Heart right ventricle (tissue), 16 donors: ENCODE results near the gene PRDM15. TPM values are rescaled to one million over a fixed set of nuclear protein-coding genes. Genes with fewer than 3 reads are reported as not detected.
"Not testable (repeated sequence)": the region's sequence is repeated elsewhere in the genome, so short reads cannot be mapped to it uniquely, and the experiment has no call there.

Experiments used
- ATAC-seq, 8 donors: fragments of 200-7000 bp; cut with Tn5 transposase; one replicate each; pipeline ENCODE4 v1.9.1; 2020; ENCODE audit warnings: mild to moderate bottlenecking in 8 of 8, moderate library complexity in 8 of 8, moderate number of reproducible peaks in 1 of 8
- DNase-seq, 2 donors: peaks; one replicate each; pipeline ENCODE4 v3.0.0-alpha.2; 2020
- H3K27ac ChIP-seq, 10 donors: fragments of 200-600 bp; sonication (generic) in 2 of 10; one replicate each; pipeline versions ENCODE4 v1.5.0 to v1.8.0; 2020 to 2022; ENCODE audit warnings: mild to moderate bottlenecking in 3 of 10
- H3K27me3 ChIP-seq, 7 donors: fragments of 200-600 bp; one replicate each; pipeline ENCODE4 v1.8.0; 2021 to 2022; ENCODE audit warnings: mild to moderate bottlenecking in 2 of 7
- H3K36me3 ChIP-seq, 9 donors: fragments of 200-600 bp; sonication (generic) in 1 of 9; one replicate each; pipeline versions ENCODE4 v1.5.0 to v1.8.0; 2020 to 2022; ENCODE audit warnings: mild to moderate bottlenecking in 2 of 9
- H3K4me1 ChIP-seq, 9 donors: fragments of 200-600 bp; sonication (generic) in 1 of 9; one replicate each; pipeline versions ENCODE4 v1.5.0 to v1.8.0; 2020 to 2022; ENCODE audit warnings: mild to moderate bottlenecking in 4 of 9
- H3K4me3 ChIP-seq, 10 donors: fragments of 200-600 bp; sonication (generic) in 2 of 10; one replicate each; pipeline versions ENCODE4 v1.5.0 to v1.8.0; 2020 to 2022; ENCODE audit warnings: mild to moderate bottlenecking in 7 of 10, moderate library complexity in 2 of 10
- H3K9me3 ChIP-seq, 11 donors: fragments of 200-600 bp in 10 of 11; sonication (generic) in 2 of 11; one replicate each; pipeline versions ENCODE4 v1.5.0 to v1.8.0; 2013 to 2022; ENCODE audit warnings: mild to moderate bottlenecking in 2 of 11, control low read depth in 1 of 11, moderate library complexity in 1 of 11
- WGBS, 2 donors: extraction: QIAGEN DNeasy Blood & Tissue Kit; methylation state at CpG; one replicate each; pipeline ENCODE4 v1.1.7; 2013; ENCODE audit warnings: inconsistent platforms in 1 of 2; 5-methylcytosine and 5-hydroxymethylcytosine counted together
- intact Hi-C, 10 donors: fragments of 100-400 bp; cut with DNase I; formaldehyde crosslinking; loops; one replicate each; pipeline versions ENCODE4 v1.11.1 to v1.14.2; 2022
- polyA plus RNA-seq, 2 donors: library from polyadenylated mRNA; stranded (reverse); fragments of 200-250 nt; gene quantifications; one replicate each; pipeline ENCODE4 v1.2.3, GENCODE V29; 2013
- total RNA-seq, 10 donors: library from RNA; stranded (reverse); fragmentation: NEBNext Ultra II Directional in 3 of 10; extraction: Animal tissue kit (Norgen Biotek cat#: 25700) in 3 of 10; gene quantifications; one replicate each; pipeline versions ENCODE4 v1.2.1 to v1.2.4, GENCODE V29; 2021 to 2023
- TF ChIP-seq, protein P1 (sequence below), 9 donors: fragments of 200-600 bp; sonication (generic) in 2 of 9; IDR thresholded peaks; one replicate each; pipeline versions ENCODE4 v1.5.0 to v1.8.0; 2021 to 2022; ENCODE audit warnings: antibody characterized with exemption in 9 of 9, mild to moderate bottlenecking in 5 of 9, moderate library complexity in 1 of 9
- donor health status: Arrhythmogenic right ventricular cardiomyopathy.
- donor health status: ischemic (EF 13 %, LVEDD 7.1; RV severe dilation, severe dysfunction).
- donor health status: healthy with polysubstance abuse.
- donor health status: DM: no; HTN: yes; CAD: no.
- donor health status: DM: no; HTN: no; CAD: no.
- donor health status: ischemic (EF 25% LVEDD 6.9; RV normal size, moderate dysfunction).
- donor health status: ischemic (EF 25% LVEDD 5.7; RV mildly dilated, moderate dysfunction).
- donor health status: healthy.
- donor health status: DM: yes; HTN: yes; CAD: no.
- donor health status: Ischemic cardiomyopathy.
- donor health status: ischemic (EF 35%, LVEDD 5.7; RV mildly dilated, moderate dysfunction).
- donor health status: nonischemic (EF 11% LVEDD 7.7; RV severe dilation, severe dysfunction).
- donor health status: DM: yes; HTN: yes; CAD: no.
- donor health status: PGD.
- donor health status: ischemic (EF 29% LVEDD 5.4; RV normal size, mild dysfunction).
- donor health status: nonischemic (EF 23%, LVEDD 6.1; RV moderate dilation, normal function).

The PRDM15 gene
- total and polyA plus RNA-seq, 12 donors, result 1.0 to 5.8 (median 3.2) TPM

DNA sequence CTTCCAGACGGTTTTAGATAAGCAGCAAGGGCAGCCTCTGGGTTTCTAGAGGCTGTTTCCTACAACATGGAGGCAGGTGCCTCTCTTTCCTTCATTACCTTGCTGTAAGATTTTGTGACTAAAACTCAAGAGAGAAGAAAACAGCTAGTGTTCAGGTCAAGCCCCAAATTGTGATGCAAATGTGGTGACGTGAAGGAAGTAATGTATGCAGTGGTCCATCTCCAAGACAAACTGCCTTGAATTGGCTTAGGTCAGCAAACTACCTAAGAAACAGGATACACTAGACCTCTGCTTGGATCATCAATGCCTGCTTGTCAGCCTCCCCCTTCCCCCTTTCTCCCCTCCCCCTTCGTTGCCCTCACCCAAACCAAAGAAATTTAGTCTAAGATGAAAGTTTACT, 83.4 kb downstream of the PRDM15 start:
- Histone ChIP-seq H3K4me3 (no peak overlapping the region), H3K27me3 (peaks cover 0 to 17% (median 4%) of the 10 kb centered on the region in 7 donors), H3K27ac (no peak overlapping the region), H3K36me3 (peaks cover 0 to 30% (median 0%) of the 10 kb centered on the region in 9 donors), H3K4me1 (no peaks in the 10 kb centered on the region), H3K9me3 (peaks cover 0 to 27% (median 12%) of the 10 kb centered on the region in 11 donors)
- no peak for ATAC-seq
- TF ChIP-seq, protein P1, sequence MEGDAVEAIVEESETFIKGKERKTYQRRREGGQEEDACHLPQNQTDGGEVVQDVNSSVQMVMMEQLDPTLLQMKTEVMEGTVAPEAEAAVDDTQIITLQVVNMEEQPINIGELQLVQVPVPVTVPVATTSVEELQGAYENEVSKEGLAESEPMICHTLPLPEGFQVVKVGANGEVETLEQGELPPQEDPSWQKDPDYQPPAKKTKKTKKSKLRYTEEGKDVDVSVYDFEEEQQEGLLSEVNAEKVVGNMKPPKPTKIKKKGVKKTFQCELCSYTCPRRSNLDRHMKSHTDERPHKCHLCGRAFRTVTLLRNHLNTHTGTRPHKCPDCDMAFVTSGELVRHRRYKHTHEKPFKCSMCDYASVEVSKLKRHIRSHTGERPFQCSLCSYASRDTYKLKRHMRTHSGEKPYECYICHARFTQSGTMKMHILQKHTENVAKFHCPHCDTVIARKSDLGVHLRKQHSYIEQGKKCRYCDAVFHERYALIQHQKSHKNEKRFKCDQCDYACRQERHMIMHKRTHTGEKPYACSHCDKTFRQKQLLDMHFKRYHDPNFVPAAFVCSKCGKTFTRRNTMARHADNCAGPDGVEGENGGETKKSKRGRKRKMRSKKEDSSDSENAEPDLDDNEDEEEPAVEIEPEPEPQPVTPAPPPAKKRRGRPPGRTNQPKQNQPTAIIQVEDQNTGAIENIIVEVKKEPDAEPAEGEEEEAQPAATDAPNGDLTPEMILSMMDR (IDR thresholded peaks at IDR 0.05), result no peak
- intact Hi-C loops, result no loop called here
- DNase-seq, result no peak
- WGBS, 2 donors, result 63 to 69% methylated on average over 3 of the region's 3 CpGs

DNA sequence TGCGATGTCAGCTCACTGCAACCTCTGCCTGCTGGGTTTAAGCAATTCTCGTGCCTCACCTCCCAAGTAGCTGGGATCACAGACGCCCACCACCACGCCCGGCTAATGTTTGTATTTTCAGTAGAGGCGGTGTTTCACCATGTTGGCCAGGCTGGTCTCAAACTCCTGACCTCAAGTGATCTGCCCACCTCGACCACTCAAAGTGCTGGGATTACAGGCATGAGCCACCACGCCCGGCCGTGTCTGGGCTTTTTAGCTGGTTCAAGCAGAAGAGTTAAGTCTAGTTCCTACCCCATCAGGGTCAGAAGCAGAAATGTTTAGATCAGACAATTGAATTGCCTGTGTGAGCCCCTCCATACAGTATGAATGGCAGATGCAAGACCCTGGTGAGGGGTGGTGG, 84.5 kb downstream of the PRDM15 start:
- no peaks in the 10 kb centered on the region for H3K4me1 ChIP-seq
- H3K4me3 ChIP-seq, result no peak overlapping the region
- TF ChIP-seq, protein P1 (IDR thresholded peaks at IDR 0.05), result no peak
- H3K27ac ChIP-seq, result no peak overlapping the region
- H3K9me3 ChIP-seq, result peaks cover 0 to 27% (median 12%) of the 10 kb centered on the region in 11 donors
- peaks cover 0 to 17% (median 4%) of the 10 kb centered on the region in 7 donors for H3K27me3 ChIP-seq
- intact Hi-C loops, result no loop called here
- H3K36me3 ChIP-seq, result peaks cover 0 to 19% (median 0%) of the 10 kb centered on the region in 9 donors
- DNase-seq (no peak), ATAC-seq (no peak)
- 94% methylated on average over 10 of the region's 10 CpGs for WGBS, 2 donors

DNA sequence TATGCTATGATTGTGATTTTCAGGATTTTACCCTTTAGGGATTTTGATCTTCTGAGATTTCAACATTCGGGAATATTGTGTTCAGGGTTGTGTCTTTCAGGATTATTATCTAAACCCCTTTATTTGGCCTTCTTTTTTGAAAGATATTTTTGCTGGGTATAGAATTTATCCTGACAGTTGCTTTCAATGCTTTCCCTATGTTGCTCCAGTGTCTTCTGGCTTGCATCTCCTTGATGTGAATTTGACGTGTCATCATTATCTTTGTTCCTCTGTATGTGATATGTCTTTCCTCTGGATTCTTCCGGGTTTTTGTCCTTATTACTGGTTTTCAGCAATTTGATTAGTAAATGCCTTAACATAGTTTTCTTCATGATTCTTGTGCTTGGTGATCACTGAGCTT, 86.4 kb downstream of the PRDM15 start:
- WGBS, 2 donors, result 89 to 93% methylated on average over 3 of the region's 3 CpGs
- Histone ChIP-seq H3K27me3 (peaks cover 0 to 17% (median 7%) of the 10 kb centered on the region in 7 donors), H3K9me3 (peaks cover 0 to 27% (median 12%) of the 10 kb centered on the region in 11 donors), H3K4me1 (no peaks in the 10 kb centered on the region), H3K27ac (no peak overlapping the region), H3K36me3 (peaks cover 0 to under 1% (median 0%) of the 10 kb centered on the region in 9 donors), H3K4me3 (no peak overlapping the region)
- intact Hi-C loops, result no loop called here
- ATAC-seq, result no peak
- TF ChIP-seq, protein P1 (IDR thresholded peaks at IDR 0.05), result no peak
- DNase-seq, result no peak

DNA sequence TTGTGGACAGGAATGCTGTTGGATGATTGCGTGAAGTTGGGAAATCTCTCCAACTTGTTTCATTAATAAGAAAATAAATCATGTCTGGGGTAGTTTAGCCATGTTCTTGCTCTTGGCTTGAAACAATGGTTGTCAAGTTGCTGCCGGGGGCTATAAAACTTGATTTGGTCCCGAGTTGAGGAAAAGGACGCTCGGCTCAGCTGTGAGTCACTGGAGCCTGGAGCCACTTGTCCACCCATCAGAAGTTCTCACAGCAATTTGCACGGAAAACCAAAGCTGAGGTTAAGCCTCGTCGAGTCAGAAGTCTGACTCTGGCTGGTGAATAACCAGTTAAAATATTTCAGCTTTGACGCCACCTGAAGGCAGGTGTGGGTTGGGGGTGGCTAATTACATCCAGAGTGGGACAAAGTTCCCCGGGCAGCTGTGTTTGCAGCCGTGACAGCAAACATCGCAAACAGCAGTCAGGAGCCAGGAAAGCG, 92.6 kb downstream of the PRDM15 start:
- WGBS, 2 donors, result 74 to 78% methylated on average over 13 of the region's 13 CpGs
- H3K27ac ChIP-seq, result no peak overlapping the region
- DNase-seq (no peak), ATAC-seq (no peak)
- H3K36me3 ChIP-seq, result no peaks in the 10 kb centered on the region
- H3K4me3 ChIP-seq, result no peak overlapping the region
- TF ChIP-seq, protein P1 (IDR thresholded peaks at IDR 0.05), result no peak
- H3K4me1 ChIP-seq, result no peaks in the 10 kb centered on the region
- peaks cover 0 to 50% (median 42%) of the 10 kb centered on the region in 7 donors for H3K27me3 ChIP-seq
- intact Hi-C loops, result loop anchor here in 1 of 10 donors (10.0 kb wide), 1 partner anchor 502 kb away; no protein-coding TSS in a partner anchor
- H3K9me3 ChIP-seq, result peaks cover 0 to under 1% (median 0%) of the 10 kb centered on the region in 11 donors

DNA sequence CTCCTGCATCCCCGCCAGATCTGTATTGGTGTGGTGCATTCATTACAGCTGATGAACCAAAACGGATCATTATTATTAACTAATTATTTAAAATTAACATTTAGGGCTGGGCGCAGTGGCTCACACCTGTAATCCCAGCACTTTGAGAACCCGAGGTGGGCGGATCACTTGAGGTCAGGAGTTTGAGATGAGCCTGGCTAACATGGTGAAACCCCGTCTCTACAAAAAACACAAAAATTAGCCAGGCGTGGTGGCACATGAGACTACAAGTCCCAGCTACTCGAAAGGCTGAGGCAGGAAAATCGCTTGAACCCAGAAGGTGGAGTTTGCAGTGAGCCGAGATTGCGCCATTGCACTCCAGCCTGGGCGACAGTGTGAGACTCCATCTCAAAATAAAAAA, 93.9 kb downstream of the PRDM15 start:
- intact Hi-C loops, result loop anchor here in 1 of 10 donors (10.0 kb wide), 1 partner anchor 500 kb away; no protein-coding TSS in a partner anchor
- not testable (repeated sequence) for DNase-seq, ATAC-seq, H3K9me3 ChIP-seq, H3K4me3 ChIP-seq, H3K36me3 ChIP-seq, H3K27ac ChIP-seq, H3K4me1 ChIP-seq
- WGBS, 2 donors, result 89 to 93% methylated on average over 12 of the region's 12 CpGs
- peaks cover 0 to 61% (median 53%) of the 10 kb centered on the region in 7 donors for H3K27me3 ChIP-seq
